CD14-positive monocyte (primary cell): ENCODE results near the gene TBCEL. TPM values are rescaled to one million over a fixed set of nuclear protein-coding genes. Genes with fewer than 3 reads are reported as not detected.

Source experiments
- DNase-seq, 3 donors: peaks; one replicate each; pipeline ENCODE4 v3.0.0-alpha.2; 2011 to 2022
- H2AFZ ChIP-seq: 2 replicates; pipeline ENCODE4 v1.6.0; 2012; ENCODE audit warnings: mild to moderate bottlenecking, low read depth, low read length, inconsistent platforms; ENCODE audit not compliant: insufficient read depth, poor library complexity, severe bottlenecking
- H3K27ac ChIP-seq, 2 donors: 1 replicate in 1 of 2; 2 replicates in 1 of 2; pipeline ENCODE4 v1.5.1; 2012 to 2013; ENCODE audit warnings: low read length in 2 of 2, control low read depth in 1 of 2, inconsistent platforms in 1 of 2, low read depth in 1 of 2, mild to moderate bottlenecking in 1 of 2
- H3K27me3 ChIP-seq, 2 donors: one replicate each; pipeline versions ENCODE4 v1.6.0 to v1.6.1; 2011 to 2013; ENCODE audit warnings: low read length in 2 of 2; ENCODE audit not compliant: control insufficient read depth in 2 of 2, insufficient read depth in 2 of 2
- H3K36me3 ChIP-seq, 2 donors: replicated peaks in 1 of 2; 1 replicate in 1 of 2; 2 replicates in 1 of 2; pipeline versions ENCODE4 v1.5.1 to v1.6.1; 2012 to 2013; ENCODE audit warnings: low read length in 2 of 2, control low read depth in 1 of 2, inconsistent platforms in 1 of 2, mild to moderate bottlenecking in 1 of 2; ENCODE audit not compliant: insufficient read depth in 2 of 2, control insufficient read depth in 1 of 2
- H3K4me1 ChIP-seq, 2 donors: 1 replicate in 1 of 2; 2 replicates in 1 of 2; pipeline versions ENCODE4 v1.5.1 to v1.6.1; 2012 to 2013; ENCODE audit warnings: low read length in 2 of 2, control low read depth in 1 of 2, inconsistent platforms in 1 of 2, mild to moderate bottlenecking in 1 of 2, moderate library complexity in 1 of 2; ENCODE audit not compliant: insufficient read depth in 2 of 2, control insufficient read depth in 1 of 2
- H3K4me2 ChIP-seq: replicated peaks from 2 replicates; pipeline ENCODE3; 2012; ENCODE audit warnings: low read length, moderate library complexity, mild to moderate bottlenecking; ENCODE audit not compliant: poor library complexity, severe bottlenecking; ENCODE audit errors: extremely low read depth
- H3K4me3 ChIP-seq, 3 experiments: fragments of 200-600 bp in 1 of 3; sonication (generic) in 1 of 3; replicated peaks in 1 of 3; 1 replicate in 2 of 3; 2 replicates in 1 of 3; pipeline ENCODE4 v1.5.1; 2011 to 2013; ENCODE audit warnings: low read length in 3 of 3, mild to moderate bottlenecking in 3 of 3, control low read depth in 2 of 3, low read depth in 2 of 3, inconsistent platforms in 1 of 3, moderate library complexity in 1 of 3
- H3K79me2 ChIP-seq: 2 replicates; pipeline ENCODE4 v1.6.0; 2012; ENCODE audit warnings: mild to moderate bottlenecking, control low read depth, inconsistent platforms, low read length, moderate library complexity; ENCODE audit not compliant: insufficient read depth
- H3K9ac ChIP-seq: 2 replicates; pipeline ENCODE4 v1.6.0; 2017; ENCODE audit warnings: low read length, mild to moderate bottlenecking; ENCODE audit not compliant: insufficient read depth, poor library complexity, severe bottlenecking
- H3K9me3 ChIP-seq, 2 donors: replicated peaks in 1 of 2; 1 replicate in 1 of 2; 2 replicates in 1 of 2; pipeline versions ENCODE4 v1.5.1 to v1.6.1; 2012 to 2013; ENCODE audit warnings: low read length in 2 of 2, control low read depth in 1 of 2; ENCODE audit not compliant: control insufficient read depth in 1 of 2, insufficient read depth in 1 of 2
- H4K20me1 ChIP-seq: 2 replicates; pipeline ENCODE4 v1.6.0; 2012; ENCODE audit warnings: mild to moderate bottlenecking, low read length, control low read depth, moderate library complexity; ENCODE audit not compliant: insufficient read depth
- H3K27ac Mint-ChIP-seq, 7 donors: one replicate each; pipeline ENCODE4 v1.8.0; 2020; ENCODE audit warnings: mild to moderate bottlenecking in 7 of 7, mixed read lengths in 7 of 7, moderate library complexity in 6 of 7, inconsistent platforms in 2 of 7
- H3K27me3 Mint-ChIP-seq, 3 donors: one replicate each; pipeline ENCODE4 v1.8.0; 2021 to 2022; ENCODE audit warnings: low read depth in 3 of 3, mild to moderate bottlenecking in 3 of 3, mixed read lengths in 3 of 3, moderate library complexity in 3 of 3, inconsistent platforms in 1 of 3
- H3K36me3 Mint-ChIP-seq, 2 donors: one replicate each; pipeline ENCODE4 v1.8.0; 2020; ENCODE audit warnings: mixed read lengths in 2 of 2, inconsistent platforms in 1 of 2, mild to moderate bottlenecking in 1 of 2
- H3K4me1 Mint-ChIP-seq: one replicate; pipeline ENCODE4 v1.8.0; 2020; ENCODE audit warnings: mild to moderate bottlenecking, mixed read lengths
- H3K4me3 Mint-ChIP-seq, 2 donors: one replicate each; pipeline ENCODE4 v1.8.0; 2020; ENCODE audit warnings: mild to moderate bottlenecking in 2 of 2, mixed read lengths in 2 of 2, moderate library complexity in 1 of 2
- H3K9me3 Mint-ChIP-seq, 7 donors: one replicate each; pipeline ENCODE4 v1.8.0; 2020 to 2022; ENCODE audit warnings: mixed read lengths in 7 of 7, mild to moderate bottlenecking in 6 of 7, moderate library complexity in 6 of 7, inconsistent platforms in 2 of 7
- WGBS: methylation state at CpG from one replicate; pipeline ENCODE4 v1.1.5; 2013; ENCODE audit warnings: missing lambda C conversion rate; ENCODE audit not compliant: insufficient coverage; 5-methylcytosine and 5-hydroxymethylcytosine counted together
- intact Hi-C, 2 donors: fragments of 100-400 bp; cut with micrococcal nuclease; formaldehyde crosslinking; loops; one replicate each; pipeline versions ENCODE4 v1.15.0 to v1.15.1; 2023
- polyA plus RNA-seq, 3 donors: library from polyadenylated mRNA; depleted of rRNA in 1 of 3; unstranded in 2 of 3; stranded (reverse) in 1 of 3; fragments of 300-500 nt in 2 of 3; fragments of >200 nt in 1 of 3; fragmentation: Illumina TruSeq in 2 of 3; gene quantifications; 1 replicate in 2 of 3; 2 replicates in 1 of 3; pipeline ENCODE4 v1.2.3, GENCODE V29; 2012 to 2021
- TF ChIP-seq, protein P1 (sequence below): fragments of 200-600 bp; IDR thresholded peaks from one replicate; pipeline ENCODE4 v1.8.0; 2022; ENCODE audit warnings: antibody characterized with exemption, mild to moderate bottlenecking

Gene TBCEL
- polyA plus RNA-seq, 3 donors = 3.9 to 6.5 (median 5.0) TPM

DNA sequence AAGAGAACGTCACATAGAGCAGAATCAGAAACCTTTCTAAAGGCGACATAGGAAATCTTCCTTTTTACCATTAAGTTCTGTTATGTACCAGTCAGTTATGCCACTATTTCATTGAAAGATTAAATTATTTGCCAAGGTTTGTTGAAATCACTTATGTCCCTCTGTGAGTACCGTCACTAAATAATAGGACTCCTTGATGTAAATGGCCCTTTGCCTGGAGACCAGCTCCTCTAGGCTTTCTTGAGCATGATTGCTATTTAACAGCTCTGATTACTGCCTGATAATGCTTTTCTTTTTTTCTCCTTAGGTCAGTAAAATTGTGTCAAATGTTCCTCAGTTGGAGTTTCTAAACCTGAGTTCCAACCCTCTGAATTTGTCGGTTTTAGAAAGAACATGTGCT is 29.3 kb downstream of the TBCEL start:
- Mint-ChIP-seq H3K9me3 (no peaks in the 10 kb centered on the region), H3K27ac (no peak overlapping the region), H3K36me3 (peaks cover 48 to 50% of the 10 kb centered on the region in 2 donors), H3K4me1 (peaks cover 3% of the 10 kb centered on the region), H3K27me3 (no peaks in the 10 kb centered on the region), H3K4me3 (no peak overlapping the region)
- H3K4me1 ChIP-seq = no peaks in the 10 kb centered on the region
- no peak overlapping the region for H3K4me2 ChIP-seq
- no peaks in the 10 kb centered on the region for H3K9me3 ChIP-seq
- H3K27ac ChIP-seq = no peak overlapping the region
- DNase-seq = no peak
- intact Hi-C loops = no loop called here
- no peaks in the 10 kb centered on the region for H3K79me2 ChIP-seq
- H4K20me1 ChIP-seq = no peaks in the 10 kb centered on the region
- TF ChIP-seq, protein P1, sequence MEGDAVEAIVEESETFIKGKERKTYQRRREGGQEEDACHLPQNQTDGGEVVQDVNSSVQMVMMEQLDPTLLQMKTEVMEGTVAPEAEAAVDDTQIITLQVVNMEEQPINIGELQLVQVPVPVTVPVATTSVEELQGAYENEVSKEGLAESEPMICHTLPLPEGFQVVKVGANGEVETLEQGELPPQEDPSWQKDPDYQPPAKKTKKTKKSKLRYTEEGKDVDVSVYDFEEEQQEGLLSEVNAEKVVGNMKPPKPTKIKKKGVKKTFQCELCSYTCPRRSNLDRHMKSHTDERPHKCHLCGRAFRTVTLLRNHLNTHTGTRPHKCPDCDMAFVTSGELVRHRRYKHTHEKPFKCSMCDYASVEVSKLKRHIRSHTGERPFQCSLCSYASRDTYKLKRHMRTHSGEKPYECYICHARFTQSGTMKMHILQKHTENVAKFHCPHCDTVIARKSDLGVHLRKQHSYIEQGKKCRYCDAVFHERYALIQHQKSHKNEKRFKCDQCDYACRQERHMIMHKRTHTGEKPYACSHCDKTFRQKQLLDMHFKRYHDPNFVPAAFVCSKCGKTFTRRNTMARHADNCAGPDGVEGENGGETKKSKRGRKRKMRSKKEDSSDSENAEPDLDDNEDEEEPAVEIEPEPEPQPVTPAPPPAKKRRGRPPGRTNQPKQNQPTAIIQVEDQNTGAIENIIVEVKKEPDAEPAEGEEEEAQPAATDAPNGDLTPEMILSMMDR = no peak
- no peak overlapping the region for H3K9ac ChIP-seq
- no peak overlapping the region for H2AFZ ChIP-seq
- no peak overlapping the region for H3K4me3 ChIP-seq
- peaks cover 36 to 86% of the 10 kb centered on the region in 2 donors for H3K36me3 ChIP-seq
- WGBS = 100% methylated on average over 2 of the region's 4 CpGs
- H3K27me3 ChIP-seq = no peaks in the 10 kb centered on the region

DNA sequence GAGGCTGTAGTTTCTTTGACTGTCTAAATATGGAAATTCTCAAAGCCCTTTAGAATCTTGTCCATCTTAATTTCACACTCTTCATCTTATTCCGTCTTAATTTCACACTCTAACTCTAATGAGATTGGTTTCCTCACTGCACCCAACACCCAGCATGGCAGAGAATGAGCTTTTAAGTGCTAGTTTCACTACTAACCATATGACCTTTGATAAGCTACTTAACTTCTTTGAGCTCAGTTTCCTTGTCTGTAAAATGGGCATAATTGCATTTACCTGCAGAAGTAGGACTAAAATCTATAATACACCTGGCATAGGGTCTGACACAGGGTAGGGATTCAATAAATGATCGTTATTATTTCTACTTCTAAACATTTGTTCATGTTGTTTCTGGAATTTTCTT is 30.4 kb downstream of the TBCEL start:
- Histone ChIP-seq H3K4me2 (no peak overlapping the region), H3K4me3 (no peak overlapping the region), H4K20me1 (no peaks in the 10 kb centered on the region), H3K9ac (no peak overlapping the region), H3K4me1 (no peaks in the 10 kb centered on the region), H3K79me2 (no peaks in the 10 kb centered on the region), H3K27ac (no peak overlapping the region), H2AFZ (no peak overlapping the region), H3K36me3 (peaks cover 31 to 83% of the 10 kb centered on the region in 2 donors), H3K9me3 (no peaks in the 10 kb centered on the region), H3K27me3 (no peaks in the 10 kb centered on the region)
- intact Hi-C loops = no loop called here
- no peaks in the 10 kb centered on the region for H3K9me3 Mint-ChIP-seq
- no CpG with 5 or more reads among the region's 2 CpGs for WGBS
- no peak overlapping the region for H3K4me3 Mint-ChIP-seq
- TF ChIP-seq, protein P1 = no peak
- DNase-seq = no peak
- no peaks in the 10 kb centered on the region for H3K27me3 Mint-ChIP-seq
- H3K27ac Mint-ChIP-seq = no peak overlapping the region
- peaks cover 46 to 48% of the 10 kb centered on the region in 2 donors for H3K36me3 Mint-ChIP-seq
- H3K4me1 Mint-ChIP-seq = peaks cover 5% of the 10 kb centered on the region
